Right cardiac atrium (tissue), 5 donors: ENCODE measurements around the gene DLX1. TPM values are rescaled to one million over a fixed set of nuclear protein-coding genes. Genes with fewer than 3 reads are reported as not detected.
"Not testable (repeated sequence)": the region's sequence is repeated elsewhere in the genome, so short reads cannot be mapped to it uniquely, and the experiment has no call there.

Source experiments
- ATAC-seq, 2 donors: fragments of 200-7000 bp; cut with Tn5 transposase; one replicate each; pipeline versions ENCODE4 v1.8.0 to v1.9.1; 2020; ENCODE audit warnings: moderate library complexity in 2 of 2, mild to moderate bottlenecking in 1 of 2
- DNase-seq, 3 donors: peaks; one replicate each; pipeline ENCODE4 v3.0.0-alpha.2; 2020
- H3K27ac ChIP-seq: one replicate; pipeline ENCODE4 v1.5.1; 2013; ENCODE audit warnings: mild to moderate bottlenecking, low read length, control low read depth, moderate library complexity
- H3K27me3 ChIP-seq: one replicate; pipeline ENCODE4 v1.6.1; 2013; ENCODE audit not compliant: control insufficient read depth, insufficient read depth
- H3K4me1 ChIP-seq: one replicate; pipeline ENCODE4 v1.6.1; 2013; ENCODE audit warnings: low read length; ENCODE audit not compliant: control insufficient read depth, insufficient read depth
- H3K4me3 ChIP-seq: one replicate; pipeline ENCODE4 v1.5.1; 2013; ENCODE audit warnings: low read length, control low read depth
- H3K9me3 ChIP-seq: one replicate; pipeline ENCODE4 v1.6.1; 2013; ENCODE audit warnings: low read length; ENCODE audit not compliant: control insufficient read depth
- WGBS: extraction: QIAGEN DNeasy Blood & Tissue Kit; methylation state at CpG from one replicate; pipeline ENCODE4 v1.1.7; 2013; 5-methylcytosine and 5-hydroxymethylcytosine counted together
- intact Hi-C, 4 donors: fragments of 100-400 bp; cut with DNase I; formaldehyde crosslinking; loops; one replicate each; pipeline versions ENCODE4 v1.11.0 to v1.14.0; 2022 to 2023
- polyA plus RNA-seq: library from polyadenylated mRNA; stranded (reverse); fragments of 200-250 nt; gene quantifications from one replicate; pipeline ENCODE4 v1.2.3, GENCODE V29; 2013
- total RNA-seq, 4 donors: library from RNA; stranded (reverse); fragmentation: NEBNext Ultra II Directional; extraction: Animal tissue kit (Norgen Biotek cat#: 25700); gene quantifications; one replicate each; pipeline ENCODE4 v1.2.1, GENCODE V29; 2021
- donor health status: healthy with polysubstance abuse.
- donor health status: DM: no; HTN: yes; CAD: no.
- donor health status: DM: no; HTN: no; CAD: no.
- donor health status: DM: no; HTN: yes; CAD: no; lungs with severe emphysema.
- donor health status: DM: yes; HTN: yes; CAD: no.

DLX1 gene
- total and polyA plus RNA-seq, 5 donors: 0.18 to 0.23 (median 0.23) TPM; not detected in 2

- DNase-seq: peak in 2 of 3 donors; percentile 30 to 36
- Histone ChIP-seq H3K4me1 (no peaks in the 10 kb centered on the region), H3K9me3 (no peaks in the 10 kb centered on the region), H3K27ac (no peak overlapping the region), H3K4me3 (no peak overlapping the region), H3K27me3 (no peaks in the 10 kb centered on the region)
- 48% methylated on average over 31 of the region's 31 CpGs for WGBS
- no peak for ATAC-seq
- intact Hi-C loops: loop anchor here (10.0 kb wide), 3 partner anchors 405 to 535 kb away; no protein-coding TSS in a partner anchor
Observed at GRCh38 chr2:172109988-172110811, 24.9 kb downstream of the DLX1 start.

- intact Hi-C loops: loop anchor here in 2 of 4 donors (10.0 kb wide), 2 partner anchors 409 to 539 kb away; no protein-coding TSS in a partner anchor
- ATAC-seq: peak; percentile 37 to 51
- H3K9me3 ChIP-seq: no peaks in the 10 kb centered on the region
- no peak for DNase-seq
- no peak overlapping the region for H3K4me3 ChIP-seq
- H3K4me1 ChIP-seq: no peaks in the 10 kb centered on the region
- WGBS: 19% methylated on average over 2 of the region's 2 CpGs
- H3K27me3 ChIP-seq: no peaks in the 10 kb centered on the region
- no peak overlapping the region for H3K27ac ChIP-seq
Observed at GRCh38 chr2:172113617-172114016, 28.3 kb downstream of the DLX1 start.

GRCh38 chr2:172114176-172114575, 28.9 kb downstream of the DLX1 start:
- not testable (repeated sequence) for H3K4me3 ChIP-seq, H3K9me3 ChIP-seq, ATAC-seq, H3K27me3 ChIP-seq, H3K4me1 ChIP-seq, DNase-seq, H3K27ac ChIP-seq
- intact Hi-C loops: loop anchor here in 2 of 4 donors (10.0 kb wide), 2 partner anchors 409 to 539 kb away; no protein-coding TSS in a partner anchor
- 92% methylated on average over 6 of the region's 6 CpGs for WGBS

GRCh38 chr2:172114579-172114978, 29.3 kb downstream of the DLX1 start:
- ATAC-seq (no peak), DNase-seq (no peak)
- 84% methylated on average over 3 of the region's 3 CpGs for WGBS
- Histone ChIP-seq H3K27me3 (no peaks in the 10 kb centered on the region), H3K4me3 (no peak overlapping the region), H3K9me3 (no peaks in the 10 kb centered on the region), H3K4me1 (no peaks in the 10 kb centered on the region), H3K27ac (no peak overlapping the region)
- intact Hi-C loops: loop anchor here in 2 of 4 donors (10.0 kb wide), 2 partner anchors 410 to 540 kb away; no protein-coding TSS in a partner anchor

- intact Hi-C loops: loop anchor here in 2 of 4 donors (10.0 kb wide), 2 partner anchors 411 to 541 kb away; no protein-coding TSS in a partner anchor
- 66% methylated on average over 5 of the region's 5 CpGs for WGBS
Observed at GRCh38 chr2:172116107-172116506, 30.8 kb downstream of the DLX1 start.

GRCh38 chr2:172119089-172119488, 33.8 kb downstream of the DLX1 start:
- no peaks in the 10 kb centered on the region for H3K27me3 ChIP-seq
- ATAC-seq: no peak

More at GRCh38 chr2:172116107-172116506, 30.8 kb downstream of the DLX1 start:
- no peaks in the 10 kb centered on the region for H3K4me1 ChIP-seq
- H3K9me3 ChIP-seq: no peaks in the 10 kb centered on the region
- no peak overlapping the region for H3K27ac ChIP-seq
- H3K27me3 ChIP-seq: no peaks in the 10 kb centered on the region
- no peak for ATAC-seq
- no peak overlapping the region for H3K4me3 ChIP-seq
- DNase-seq: no peak

GRCh38 chr2:172120118-172120517, 34.8 kb downstream of the DLX1 start:
- ATAC-seq (no peak), DNase-seq (no peak)
- intact Hi-C loops: no loop called here
- H3K9me3 ChIP-seq: no peaks in the 10 kb centered on the region
- 54% methylated on average over 2 of the region's 2 CpGs for WGBS
- H3K27ac ChIP-seq: no peak overlapping the region
- H3K27me3 ChIP-seq: no peaks in the 10 kb centered on the region
- H3K4me3 ChIP-seq: no peak overlapping the region
- no peaks in the 10 kb centered on the region for H3K4me1 ChIP-seq

More at GRCh38 chr2:172119089-172119488, 33.8 kb downstream of the DLX1 start:
- intact Hi-C loops: loop anchor here in 2 of 4 donors (10.0 kb wide), 2 partner anchors 414 to 544 kb away; no protein-coding TSS in a partner anchor
- H3K9me3 ChIP-seq: no peaks in the 10 kb centered on the region
- H3K27ac ChIP-seq: no peak overlapping the region
- H3K4me1 ChIP-seq: no peaks in the 10 kb centered on the region
- DNase-seq: no peak
- H3K4me3 ChIP-seq: no peak overlapping the region

DNA sequence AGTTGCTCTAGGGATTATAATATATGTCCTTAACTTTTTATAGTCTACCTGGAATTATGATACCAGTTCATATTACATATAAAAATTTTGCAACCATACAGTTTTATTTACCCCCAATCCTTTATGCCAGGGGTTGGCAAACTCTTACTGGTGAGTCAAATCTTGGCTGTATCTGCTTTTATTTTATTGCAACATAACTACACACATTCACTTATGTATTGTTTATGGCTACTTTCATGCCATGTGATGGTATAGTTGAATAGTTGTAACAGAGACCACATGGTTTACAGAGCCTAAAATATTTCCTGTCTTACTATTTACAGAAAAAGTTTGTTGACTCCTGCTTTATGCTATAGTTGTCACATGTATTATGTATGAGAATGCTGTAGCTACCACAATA, 43.2 kb downstream of the DLX1 start:
- Histone ChIP-seq H3K27ac (no peak overlapping the region), H3K4me1 (no peaks in the 10 kb centered on the region), H3K9me3 (no peaks in the 10 kb centered on the region), H3K4me3 (no peak overlapping the region), H3K27me3 (no peaks in the 10 kb centered on the region)
- ATAC-seq (no peak), DNase-seq (no peak)
- intact Hi-C loops: no loop called here

GRCh38 chr2:172129404-172129803, 44.1 kb downstream of the DLX1 start:
- H3K9me3 ChIP-seq: no peaks in the 10 kb centered on the region
- no peaks in the 10 kb centered on the region for H3K4me1 ChIP-seq
- ATAC-seq: no peak
- no peaks in the 10 kb centered on the region for H3K27me3 ChIP-seq
- no peak overlapping the region for H3K4me3 ChIP-seq
- H3K27ac ChIP-seq: no peak overlapping the region
- no peak for DNase-seq
- intact Hi-C loops: no loop called here

DNA sequence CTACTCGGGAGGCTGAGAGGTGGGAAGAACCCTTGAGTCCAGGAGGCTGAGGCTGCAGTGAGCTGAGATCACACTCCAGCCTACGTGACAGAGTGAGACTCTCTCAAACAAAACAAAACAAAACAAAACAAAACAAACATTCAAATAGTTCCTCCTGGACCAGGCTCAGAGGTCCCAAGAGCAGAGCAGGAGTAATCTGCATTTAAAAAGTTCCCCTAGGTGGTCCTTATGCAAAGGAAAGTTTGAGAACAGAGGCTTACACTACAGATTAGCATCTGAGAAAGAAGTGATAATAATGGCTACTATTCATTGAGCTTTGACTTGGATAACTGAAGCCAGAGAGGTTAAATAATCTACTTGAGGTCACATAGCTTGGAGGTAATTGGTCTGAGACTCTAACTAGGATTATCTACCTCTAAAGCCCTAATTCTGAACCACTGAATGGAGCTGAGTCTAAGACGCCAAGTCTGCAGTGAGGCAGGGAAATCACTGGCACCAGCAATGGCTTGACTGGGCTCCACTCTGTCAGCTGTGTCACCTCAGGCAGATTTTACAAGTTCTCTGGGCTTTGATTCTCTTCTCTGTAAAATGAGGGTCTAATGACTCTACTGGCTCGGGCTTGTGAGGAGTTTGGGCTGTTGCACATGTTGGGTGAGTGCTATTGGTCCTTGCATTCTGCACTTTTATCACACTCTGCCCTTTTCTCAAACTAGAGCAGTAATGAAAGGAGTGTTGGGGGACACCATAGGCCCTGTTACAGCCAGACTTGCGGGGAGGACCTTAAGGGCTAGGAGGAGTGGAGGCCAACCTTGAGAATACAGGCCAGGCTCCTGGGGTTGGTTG, 46.6 kb downstream of the DLX1 start:
- ATAC-seq: no peak
- Histone ChIP-seq H3K4me1 (no peaks in the 10 kb centered on the region), H3K27ac (no peak overlapping the region), H3K4me3 (no peak overlapping the region), H3K9me3 (no peaks in the 10 kb centered on the region), H3K27me3 (no peaks in the 10 kb centered on the region)
- DNase-seq: no peak
- intact Hi-C loops: no loop called here
- 77% methylated on average over 5 of the region's 5 CpGs for WGBS

GRCh38 chr2:172134270-172134669, 49.0 kb downstream of the DLX1 start:
- 60% methylated on average over 3 of the region's 3 CpGs for WGBS
- H3K9me3 ChIP-seq: no peaks in the 10 kb centered on the region
- no peaks in the 10 kb centered on the region for H3K27me3 ChIP-seq
- ATAC-seq: no peak
- no peak overlapping the region for H3K4me3 ChIP-seq
- intact Hi-C loops: no loop called here
- DNase-seq: no peak
- no peak overlapping the region for H3K27ac ChIP-seq
- H3K4me1 ChIP-seq: no peaks in the 10 kb centered on the region
